HG02884 (cell line): ENCODE measurements around the gene MRPL55.

Source experiments
- ATAC-seq: cut with Tn5 transposase; IDR thresholded peaks from one replicate; pipeline ENCODE4 v1.9.1; 2021; ENCODE audit warnings: mild to moderate bottlenecking, moderate library complexity; ENCODE audit not compliant: unreplicated experiment

The MRPL55 gene

DNA sequence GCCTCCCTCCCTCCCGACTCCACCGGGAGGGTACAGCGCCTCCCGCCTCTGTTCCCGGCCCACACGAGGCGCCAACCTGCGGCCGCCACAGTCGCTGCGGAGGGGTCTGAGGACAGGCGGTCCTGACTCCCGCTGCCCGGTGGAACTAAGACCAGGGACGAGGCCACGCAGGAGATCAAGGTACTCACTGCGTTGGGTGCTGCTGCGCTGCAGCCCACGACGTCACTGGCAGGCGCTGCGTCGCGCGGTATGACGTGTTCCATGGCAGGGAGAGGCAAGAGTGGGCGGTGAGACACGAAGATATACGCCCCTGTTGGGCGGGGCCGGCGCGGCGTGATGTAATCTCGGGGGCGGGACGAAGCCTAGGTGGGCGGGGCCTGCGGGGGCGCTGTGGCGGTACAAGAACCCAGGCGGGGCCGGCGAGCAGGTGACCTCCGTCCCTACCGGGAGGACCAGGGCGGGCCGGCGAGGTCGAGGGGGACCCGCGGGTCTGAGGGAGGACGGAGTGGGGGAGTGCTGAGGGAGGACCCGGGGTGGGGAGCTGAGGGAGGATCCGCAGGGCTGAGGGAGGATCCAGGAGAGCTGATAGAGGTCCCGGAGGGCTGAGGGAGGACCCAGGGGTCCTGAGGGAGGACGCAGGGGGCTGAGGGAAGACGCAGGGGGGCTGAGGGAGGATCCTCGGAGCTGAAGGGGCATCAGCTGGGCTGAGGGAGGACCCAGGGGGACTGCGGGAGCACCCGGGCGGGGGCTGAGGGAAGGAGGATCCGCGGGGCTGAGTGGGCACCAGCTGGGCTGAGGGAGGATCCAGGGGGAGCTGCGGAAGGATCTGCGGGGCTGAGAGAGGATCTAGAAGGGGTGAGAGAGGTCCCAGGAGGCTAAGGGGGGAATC lies at the start of gene MRPL55:
TSS of gene MRPL55 (minus strand) at position 227 of the 889 bp plus-strand sequence. CDS start 1,039 bp downstream, outside the sequence.
- peak; percentile 81 for ATAC-seq

DNA sequence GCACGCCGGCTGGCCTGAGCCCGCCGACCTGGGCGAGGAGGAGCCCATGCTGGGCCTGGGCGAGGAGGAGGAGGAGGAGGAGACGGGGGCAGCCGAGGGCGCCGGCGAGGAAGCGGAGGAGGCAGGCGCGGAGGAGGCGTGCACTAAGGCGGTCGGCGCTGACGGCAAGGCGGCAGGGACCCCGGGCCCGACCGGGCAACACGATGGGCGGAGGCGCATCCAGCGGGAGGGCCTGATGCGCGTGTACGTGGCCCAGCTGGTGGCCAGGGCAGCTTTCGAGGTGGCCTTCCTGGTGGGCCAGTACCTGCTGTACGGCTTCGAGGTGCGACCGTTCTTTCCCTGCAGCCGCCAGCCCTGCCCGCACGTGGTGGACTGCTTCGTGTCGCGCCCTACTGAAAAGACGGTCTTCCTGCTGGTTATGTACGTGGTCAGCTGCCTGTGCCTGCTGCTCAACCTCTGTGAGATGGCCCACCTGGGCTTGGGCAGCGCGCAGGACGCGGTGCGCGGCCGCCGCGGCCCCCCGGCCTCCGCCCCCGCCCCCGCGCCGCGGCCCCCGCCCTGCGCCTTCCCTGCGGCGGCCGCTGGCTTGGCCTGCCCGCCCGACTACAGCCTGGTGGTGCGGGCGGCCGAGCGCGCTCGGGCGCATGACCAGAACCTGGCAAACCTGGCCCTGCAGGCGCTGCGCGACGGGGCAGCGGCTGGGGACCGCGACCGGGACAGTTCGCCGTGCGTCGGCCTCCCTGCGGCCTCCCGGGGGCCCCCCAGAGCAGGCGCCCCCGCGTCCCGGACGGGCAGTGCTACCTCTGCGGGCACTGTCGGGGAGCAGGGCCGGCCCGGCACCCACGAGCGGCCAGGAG lies 49.3 kb upstream of the MRPL55 start:
- no peak for ATAC-seq

DNA sequence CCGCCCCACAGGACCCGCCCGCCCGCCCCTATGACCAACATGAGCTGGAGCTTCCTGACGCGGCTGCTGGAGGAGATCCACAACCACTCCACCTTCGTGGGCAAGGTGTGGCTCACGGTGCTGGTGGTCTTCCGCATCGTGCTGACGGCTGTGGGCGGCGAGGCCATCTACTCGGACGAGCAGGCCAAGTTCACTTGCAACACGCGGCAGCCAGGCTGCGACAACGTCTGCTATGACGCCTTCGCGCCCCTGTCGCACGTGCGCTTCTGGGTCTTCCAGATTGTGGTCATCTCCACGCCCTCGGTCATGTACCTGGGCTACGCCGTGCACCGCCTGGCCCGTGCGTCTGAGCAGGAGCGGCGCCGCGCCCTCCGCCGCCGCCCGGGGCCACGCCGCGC lies 48.6 kb upstream of the MRPL55 start:
- no peak for ATAC-seq

DNA sequence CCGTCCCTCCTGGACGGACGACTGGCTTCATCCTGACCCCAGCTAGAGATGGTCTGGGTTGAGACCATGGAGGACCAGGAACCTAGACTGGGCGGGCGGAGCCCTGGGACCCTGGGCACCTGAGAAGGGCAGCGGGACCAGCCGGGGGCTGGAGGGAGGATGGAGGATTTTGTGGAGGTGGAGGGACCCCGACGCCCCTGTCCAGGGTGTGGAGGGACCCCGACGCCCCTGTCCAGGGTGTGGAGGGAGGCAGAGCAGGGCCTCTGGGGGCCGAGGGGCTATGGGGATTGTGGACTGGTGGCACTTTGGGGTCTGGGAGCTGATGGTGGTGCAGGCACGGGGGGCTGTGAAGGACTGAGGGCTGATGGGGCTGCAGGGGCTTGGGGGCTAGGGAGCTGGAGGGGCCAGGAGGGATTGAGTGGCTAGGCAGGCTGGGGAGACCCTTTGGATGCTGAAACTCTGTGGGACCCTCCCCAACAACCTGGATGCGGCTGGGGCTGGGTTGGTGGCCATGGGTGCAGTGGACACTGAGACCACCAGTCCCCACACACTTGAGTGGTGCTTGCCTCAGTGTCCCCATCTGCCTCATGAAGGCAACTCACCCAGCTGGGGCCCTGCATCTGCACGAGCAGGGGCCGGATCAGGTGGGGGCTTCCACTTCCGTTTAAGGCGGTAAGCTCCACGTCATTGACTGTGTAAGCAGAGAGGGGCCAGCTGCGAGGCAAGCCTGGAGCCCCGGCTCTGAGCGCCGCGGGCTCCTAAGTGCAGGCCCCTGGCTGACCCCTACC lies 48.0 kb upstream of the MRPL55 start:
- ATAC-seq, result no peak

DNA sequence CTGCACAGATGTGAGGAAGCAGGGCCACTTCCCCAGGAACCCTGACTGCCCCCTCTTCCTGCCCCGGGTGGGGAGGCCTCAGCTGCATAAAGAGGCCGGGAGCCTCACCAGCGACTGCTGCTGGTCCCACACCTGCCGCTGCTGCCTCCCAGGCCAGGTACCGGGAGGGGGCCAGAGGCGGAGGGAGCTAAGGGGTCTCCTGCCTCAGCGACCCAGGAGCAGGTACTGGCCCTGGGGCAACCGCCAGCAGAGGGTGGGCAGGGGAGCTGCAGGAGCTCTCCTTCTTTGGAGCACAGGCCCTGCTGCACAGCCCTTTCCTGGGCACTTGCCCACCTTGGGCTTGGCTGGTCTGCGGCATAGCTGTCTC lies 47.4 kb upstream of the MRPL55 start:
- no peak for ATAC-seq

DNA sequence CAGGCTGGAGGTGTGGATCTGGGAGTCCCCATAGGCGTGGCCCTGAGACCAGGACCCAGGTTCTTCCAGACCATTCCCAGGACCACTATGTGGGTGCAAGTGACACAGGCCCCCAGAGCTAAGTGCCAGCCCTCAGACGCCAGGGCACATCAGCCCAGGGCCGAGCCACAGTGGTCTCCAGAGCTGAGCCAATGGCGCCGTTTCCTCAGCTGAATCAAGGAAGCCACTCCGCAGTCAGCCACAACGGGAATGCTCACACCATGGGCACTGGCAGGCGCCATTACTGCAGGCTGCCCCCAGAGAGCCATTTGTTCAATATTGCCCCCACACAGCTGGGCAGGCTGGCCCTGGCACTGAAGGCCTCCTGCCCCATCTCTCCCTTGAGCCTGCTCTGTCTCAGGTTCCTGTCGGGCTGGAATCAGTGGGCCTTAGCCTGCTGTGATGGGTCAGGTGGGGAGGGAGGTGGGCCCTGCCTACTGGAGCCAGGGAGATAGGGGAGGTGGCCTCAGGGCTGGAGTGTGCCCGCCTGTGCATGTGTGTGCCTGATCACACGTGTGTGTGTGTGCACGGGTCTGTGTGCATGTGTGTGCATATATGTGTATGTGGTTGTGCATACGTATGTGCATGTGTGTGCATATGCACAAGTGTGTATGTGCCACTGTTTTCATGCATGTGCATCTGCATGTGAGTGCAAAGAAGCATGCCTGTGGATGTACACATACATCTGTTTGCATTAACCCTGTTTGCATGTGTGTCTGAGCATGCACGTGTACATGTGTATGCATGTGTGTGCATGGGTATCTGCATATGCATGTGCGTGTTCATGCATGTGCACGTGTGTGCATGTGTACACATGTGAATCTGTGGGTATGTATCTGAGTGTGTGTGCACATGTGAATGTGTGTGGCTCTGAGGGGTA lies 46.8 kb upstream of the MRPL55 start:
- ATAC-seq, result no peak

DNA sequence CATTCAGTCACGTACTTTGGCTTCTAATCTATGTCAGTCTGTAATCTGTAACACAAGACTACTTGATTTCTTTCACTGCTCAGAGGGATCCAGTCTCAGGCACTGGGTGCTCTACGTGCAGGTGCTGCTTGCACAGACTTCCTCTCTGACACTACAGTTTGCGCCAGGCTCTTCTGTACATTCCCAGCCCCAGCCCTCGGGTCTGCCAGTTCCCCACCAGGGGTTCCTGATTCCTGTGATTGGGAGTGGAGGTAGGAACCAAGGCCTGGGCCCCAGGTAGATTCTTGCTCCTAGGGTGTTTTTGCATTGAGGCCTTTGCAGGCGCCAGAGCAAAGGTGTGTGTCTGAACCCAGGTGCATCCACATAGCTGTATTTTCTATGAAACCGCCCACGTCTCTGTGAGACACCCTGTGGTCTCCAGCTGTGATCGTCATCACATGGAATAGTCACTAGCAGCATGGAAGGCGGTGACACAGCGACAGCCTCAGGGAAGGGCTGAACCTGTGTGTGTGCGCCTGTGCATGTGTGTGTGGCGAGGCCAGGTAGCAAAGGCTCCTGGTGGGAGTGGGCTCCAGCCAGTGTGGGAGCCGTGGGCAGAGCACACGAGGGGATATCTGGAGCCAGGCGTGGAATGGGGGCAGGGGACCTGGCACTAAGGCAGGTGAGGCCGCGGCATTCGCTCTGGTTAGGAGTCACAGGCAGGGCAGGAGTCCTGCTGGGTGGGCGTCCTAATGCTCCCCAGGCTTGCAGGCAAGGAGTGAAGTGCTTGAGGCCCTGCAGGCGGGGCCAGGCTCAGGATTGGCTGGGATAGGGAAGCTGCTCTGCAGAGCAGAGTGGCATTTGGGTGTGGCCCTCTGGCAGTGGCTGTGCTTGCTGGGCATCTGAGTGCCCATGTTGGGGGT lies 45.8 kb upstream of the MRPL55 start:
- ATAC-seq, result no peak

DNA sequence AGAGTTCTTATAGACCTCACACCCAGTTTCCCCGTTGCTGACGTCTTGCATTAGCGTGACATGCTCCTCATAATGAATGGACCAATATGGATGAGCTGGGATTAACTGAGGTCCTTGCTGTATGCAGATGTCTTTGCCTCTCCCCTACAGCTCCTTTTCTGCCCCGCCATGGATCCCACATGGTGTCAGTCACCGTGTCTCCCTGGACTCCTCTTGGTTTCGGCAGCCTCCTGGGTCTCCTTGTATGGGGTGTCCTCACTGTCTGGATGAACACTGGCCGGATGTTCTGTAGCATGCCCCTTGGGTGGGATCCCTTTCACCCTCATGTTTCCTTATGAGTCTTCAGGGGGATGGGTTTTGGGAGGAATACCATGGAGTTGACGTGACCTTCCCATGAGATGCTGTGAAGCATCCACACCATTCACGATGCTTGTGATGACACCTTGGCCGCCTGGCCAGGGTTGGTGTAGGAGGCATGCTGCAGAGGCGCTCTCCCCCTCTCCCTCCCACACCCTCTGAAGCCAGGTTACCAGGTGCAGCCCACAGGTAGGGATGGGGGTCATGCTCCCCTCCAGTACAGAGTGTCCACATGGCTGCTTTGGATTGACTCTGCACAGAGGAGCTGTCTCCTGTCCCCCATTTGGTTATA lies 45.0 kb upstream of the MRPL55 start:
- ATAC-seq, result no peak

DNA sequence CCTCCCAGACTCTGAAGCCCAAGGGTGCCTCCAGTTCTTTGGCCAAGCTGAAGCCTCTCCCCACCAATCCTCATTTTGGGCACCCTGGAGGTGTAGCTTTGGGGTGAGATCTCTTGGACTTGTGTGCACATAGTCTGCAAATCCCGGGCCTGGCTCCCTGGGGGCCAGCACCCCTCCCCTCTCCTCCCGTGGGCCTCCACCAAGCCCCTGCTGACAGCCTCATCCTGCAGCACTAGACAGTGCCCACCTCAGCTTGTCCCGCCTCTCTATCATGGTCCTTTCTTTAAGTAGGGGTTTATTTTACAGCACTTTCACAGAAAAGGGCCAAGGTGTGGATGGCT lies 43.8 kb upstream of the MRPL55 start:
- no peak for ATAC-seq

DNA sequence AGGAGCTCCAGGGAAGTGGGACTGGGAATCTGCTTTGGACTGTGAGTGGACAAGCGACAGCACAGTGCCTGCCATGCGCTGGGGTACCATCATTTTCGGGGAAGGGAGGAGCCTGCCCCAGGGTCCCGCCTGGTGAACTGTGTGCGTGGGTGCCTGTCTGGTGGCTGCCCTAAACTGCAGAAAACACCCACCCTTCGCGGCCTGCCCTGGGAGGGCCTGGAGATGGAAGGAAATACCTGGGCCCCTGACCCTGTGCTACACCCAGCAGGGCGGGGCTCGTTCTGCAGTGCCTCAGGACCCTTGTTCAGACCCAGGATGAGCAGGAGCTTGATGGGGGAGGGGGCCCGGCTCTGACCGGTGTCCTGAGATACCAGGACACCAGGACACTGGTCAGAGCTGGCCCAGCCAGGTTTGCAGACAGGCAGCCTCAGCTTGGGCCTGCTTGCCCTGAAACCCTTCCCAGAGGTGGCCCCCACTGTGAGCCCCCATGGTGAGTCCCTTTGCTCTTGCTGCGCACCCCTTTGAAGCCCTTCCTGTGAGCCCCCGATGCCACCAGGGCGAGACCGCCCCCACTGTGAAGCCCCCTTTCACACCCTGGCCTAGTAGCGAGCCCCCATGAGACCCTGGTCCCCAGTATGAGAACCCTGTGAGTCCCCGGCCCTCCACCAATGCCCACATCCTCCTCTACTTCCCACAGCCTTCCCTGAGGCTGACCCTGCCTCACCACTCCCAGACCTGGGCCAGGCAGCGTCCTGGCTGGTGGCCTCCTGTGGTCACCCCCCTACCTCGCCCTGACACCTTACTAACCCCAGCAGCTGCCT lies 43.2 kb upstream of the MRPL55 start:
- ATAC-seq, result no peak

DNA sequence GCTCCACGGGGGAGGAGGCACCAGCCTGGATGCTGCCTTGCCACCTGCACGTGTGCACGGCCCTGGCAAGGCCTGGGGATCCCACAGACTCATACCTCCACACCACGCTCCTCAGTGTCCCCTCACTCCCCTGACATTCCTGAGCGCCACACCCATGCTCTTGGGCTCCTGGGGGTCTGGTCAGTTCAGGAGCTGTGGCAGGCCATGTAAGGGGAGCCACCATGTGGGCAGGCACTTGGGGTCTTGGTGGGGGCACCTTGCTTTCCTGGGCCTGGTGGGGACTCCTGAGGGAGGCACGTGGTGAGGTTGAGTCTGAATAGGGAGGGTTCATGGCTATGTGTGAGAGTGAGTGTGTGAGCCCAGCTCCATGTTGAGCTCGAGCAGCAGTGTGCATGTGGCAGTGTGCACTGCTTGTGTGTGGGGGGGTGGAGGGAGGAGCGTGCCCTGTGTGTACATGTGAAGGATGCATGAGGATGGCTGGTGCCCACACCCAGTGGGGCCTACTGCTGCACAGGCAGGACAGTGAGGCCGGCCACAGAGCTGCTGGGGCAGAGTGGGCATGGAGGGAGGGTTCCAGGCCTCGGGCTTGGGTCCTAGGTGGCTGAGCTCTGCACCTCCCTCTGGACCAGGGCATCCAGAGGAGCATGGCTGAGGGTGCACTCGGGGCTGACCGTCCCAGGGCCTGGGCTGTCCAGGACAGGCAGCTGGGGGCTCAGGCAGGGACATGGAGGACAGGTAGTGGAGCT lies 42.3 kb upstream of the MRPL55 start:
- ATAC-seq, result no peak

DNA sequence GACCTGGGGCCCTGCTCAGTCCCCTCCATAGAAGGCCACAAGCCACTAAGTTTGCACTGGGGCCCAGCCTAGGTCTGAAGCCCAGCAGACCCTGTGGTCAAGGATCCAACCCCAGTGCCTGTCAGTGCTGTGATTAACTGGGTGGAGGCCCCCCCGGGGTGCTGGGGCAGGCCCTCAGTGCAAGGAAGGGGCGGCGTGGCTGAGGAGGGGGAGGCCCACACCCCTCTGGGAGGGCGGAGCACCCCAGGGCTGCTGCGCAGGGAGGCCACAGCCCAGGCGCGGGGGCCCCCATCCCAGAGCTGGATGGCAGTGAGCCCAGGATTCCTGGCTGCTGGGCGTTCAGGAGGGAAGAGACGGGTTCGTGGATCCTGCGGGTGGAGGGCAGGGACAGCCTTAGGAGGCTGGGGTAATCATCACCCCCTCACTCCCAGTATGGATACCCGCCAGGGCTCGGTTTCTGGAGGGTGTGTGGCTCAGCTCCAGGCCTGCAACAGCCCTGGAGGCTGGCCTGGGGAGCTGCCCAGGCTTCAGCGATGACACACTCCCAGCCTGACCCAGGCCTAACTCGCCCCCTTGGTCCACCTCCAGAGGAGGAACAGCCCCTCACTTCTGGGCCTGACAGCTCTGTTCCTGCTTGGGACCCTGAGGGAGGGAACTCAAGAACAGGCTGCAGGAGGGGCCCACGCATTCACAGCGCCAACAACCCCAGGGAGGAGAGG lies 41.5 kb upstream of the MRPL55 start:
- no peak for ATAC-seq

DNA sequence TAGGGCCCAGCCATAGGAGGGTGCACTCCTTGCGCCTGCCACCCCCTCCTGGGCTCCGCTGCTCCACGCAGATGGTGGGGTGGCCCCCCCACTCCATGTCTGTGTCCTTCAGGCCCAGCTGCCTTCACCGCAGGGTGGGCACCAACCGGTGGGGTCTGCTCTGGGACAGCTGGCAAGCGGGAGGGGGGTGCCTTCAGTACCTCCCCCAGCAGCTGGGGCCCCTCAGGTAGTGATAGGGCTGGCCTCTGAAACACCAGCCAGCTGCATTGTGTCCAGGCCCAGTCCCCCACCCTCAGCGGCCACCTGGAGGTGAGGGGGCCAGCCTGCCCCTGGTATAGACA lies 41.0 kb upstream of the MRPL55 start:
- ATAC-seq, result no peak

DNA sequence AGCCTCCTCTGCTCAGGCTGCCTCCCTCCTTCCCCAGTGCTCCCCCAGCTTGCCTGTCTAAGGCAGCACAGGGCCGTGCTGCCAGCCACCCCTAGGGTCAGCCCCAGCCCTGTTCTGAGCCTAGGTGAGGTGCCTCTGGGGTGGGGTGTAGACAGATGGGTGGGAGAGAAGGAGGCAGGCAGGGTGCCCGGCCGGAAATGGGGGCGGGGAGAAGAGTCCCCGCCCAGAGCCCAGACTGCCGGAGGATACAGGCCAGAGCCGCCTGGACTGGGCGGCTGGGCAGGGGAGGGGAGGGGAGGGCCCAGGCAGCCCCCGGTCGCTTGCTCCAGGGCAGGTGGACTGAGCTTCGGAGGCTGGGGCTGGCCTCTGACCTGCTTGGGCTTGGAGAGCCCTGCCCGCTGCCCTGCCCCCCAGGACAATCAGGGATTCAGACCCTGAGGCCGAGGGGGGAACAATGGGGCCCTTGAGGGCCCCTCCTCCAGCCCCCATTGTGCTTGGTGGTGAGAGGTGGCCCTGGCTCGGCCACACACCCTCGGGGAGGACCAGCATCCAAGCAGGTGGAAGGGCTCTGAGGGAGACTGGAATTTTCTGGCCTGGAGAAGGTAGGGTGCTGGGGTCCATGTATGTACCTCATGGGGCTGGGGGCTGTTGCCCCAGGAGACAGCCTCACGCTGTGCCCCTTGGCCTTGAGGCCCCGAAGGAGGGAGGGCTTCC lies 40.5 kb upstream of the MRPL55 start, which contains the start of gene GJC2:
TSS of gene GJC2 (plus strand) at position 525 of the 714 bp plus-strand sequence. CDS start 7,829 bp downstream, outside the sequence.
- ATAC-seq, result no peak

DNA sequence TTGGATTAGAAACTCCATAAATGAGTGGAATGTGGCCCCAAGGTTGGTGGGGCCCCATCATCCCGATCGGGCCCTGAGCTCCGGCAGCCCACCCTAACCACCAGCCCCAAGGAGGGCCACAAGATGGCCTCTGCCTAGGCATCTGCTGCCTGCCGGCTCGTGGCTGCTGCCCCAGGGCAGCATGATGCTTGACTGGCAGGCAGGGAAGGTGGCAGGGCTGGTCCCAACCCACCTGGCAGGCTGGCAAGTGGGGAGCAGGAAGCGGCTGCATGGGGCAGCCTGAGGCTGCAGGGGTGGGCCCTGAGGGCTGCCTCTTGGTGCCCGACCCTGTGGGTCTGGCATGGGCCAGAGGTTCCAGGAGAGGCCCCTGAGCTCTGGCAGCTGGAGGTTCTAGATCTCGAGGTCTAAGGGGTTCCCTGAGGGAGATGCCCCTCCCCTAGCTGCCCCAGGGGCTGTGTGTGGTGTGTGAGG lies 39.9 kb upstream of the MRPL55 start:
- ATAC-seq, result no peak
